Measurements from ENCODE around the gene SUB1.

DNA sequence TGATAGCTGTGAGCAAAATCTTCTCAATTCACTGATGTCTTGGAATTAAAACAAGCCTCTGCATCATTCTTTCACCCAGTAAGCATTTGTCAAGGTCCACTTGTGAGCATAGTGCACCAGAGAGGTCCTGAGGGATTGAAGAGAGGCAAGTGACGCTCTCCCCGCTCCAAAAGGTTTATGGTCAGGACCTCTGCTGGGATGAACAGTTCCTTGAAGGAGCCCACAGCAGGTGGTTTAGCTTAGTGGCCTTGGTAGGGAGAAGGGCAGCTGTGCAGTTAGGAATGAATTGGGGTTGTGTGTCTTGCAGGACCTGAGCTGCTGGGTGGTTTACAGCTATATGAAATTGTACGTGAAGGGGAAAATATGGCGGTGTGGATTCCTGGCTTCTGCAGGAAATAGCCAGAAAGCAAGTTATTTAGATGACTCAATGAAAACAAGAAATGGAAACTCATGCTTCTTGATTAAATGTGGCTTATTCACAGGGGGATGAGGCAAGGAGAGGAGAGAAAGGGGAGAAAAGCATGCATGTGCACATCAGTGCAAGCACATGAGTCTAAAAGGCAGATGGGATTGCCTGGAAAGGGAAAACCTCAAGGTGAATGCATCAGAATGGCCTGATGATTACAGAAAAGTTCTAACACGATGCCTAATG, 42.0 kb downstream of the SUB1 start:
- TF ChIP-seq, protein P1, sequence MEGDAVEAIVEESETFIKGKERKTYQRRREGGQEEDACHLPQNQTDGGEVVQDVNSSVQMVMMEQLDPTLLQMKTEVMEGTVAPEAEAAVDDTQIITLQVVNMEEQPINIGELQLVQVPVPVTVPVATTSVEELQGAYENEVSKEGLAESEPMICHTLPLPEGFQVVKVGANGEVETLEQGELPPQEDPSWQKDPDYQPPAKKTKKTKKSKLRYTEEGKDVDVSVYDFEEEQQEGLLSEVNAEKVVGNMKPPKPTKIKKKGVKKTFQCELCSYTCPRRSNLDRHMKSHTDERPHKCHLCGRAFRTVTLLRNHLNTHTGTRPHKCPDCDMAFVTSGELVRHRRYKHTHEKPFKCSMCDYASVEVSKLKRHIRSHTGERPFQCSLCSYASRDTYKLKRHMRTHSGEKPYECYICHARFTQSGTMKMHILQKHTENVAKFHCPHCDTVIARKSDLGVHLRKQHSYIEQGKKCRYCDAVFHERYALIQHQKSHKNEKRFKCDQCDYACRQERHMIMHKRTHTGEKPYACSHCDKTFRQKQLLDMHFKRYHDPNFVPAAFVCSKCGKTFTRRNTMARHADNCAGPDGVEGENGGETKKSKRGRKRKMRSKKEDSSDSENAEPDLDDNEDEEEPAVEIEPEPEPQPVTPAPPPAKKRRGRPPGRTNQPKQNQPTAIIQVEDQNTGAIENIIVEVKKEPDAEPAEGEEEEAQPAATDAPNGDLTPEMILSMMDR (IDR thresholded peaks at IDR 0.05), result no peak
- TF ChIP-seq POLR2A (IDR thresholded peaks at IDR 0.05), result no peak
